ENCODE measurements around the gene PRKCA.

Gene PRKCA

DNA sequence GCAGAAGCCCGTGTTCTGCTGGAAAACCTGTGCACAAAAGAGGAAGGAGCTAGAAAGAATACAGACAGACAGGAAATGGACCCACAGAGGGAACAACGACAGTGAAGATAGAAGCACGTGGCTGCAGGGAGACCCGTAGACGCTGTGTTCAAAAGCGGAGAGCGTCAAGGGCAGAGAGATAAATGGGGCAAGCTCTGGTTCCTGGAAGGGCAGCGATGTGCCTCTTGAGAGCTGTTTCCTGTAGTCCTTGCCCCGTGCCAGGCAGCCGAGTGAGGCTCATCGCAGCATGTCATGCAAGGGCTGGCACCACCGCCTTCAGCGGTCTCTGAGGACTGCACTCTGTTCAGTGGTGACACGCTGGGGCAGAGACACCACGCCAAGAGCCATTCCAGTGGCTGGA, 488.9 kb downstream of the PRKCA start:
- DNase-seq, result no peak

GRCh38 chr17:66793814-66794213, 491.4 kb downstream of the PRKCA start:
- no peak for DNase-seq

DNA sequence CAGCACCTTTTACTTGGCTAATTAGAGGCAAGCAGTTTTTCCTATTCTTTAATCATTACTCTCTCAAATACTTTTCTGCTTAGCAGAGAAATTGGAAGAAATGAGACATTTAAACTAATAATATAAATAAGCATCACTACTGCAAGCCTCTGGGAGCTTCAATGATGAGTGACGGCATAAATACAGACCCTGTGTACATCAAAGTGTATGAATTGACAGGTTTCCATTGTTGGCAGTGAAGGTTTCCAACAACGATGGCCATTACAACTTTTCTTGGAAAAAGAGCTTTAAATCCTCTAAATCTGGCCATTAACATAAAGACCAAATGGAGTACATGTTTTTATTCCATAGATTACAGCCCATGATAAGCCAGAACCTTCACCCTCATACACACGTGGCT, 493.1 kb downstream of the PRKCA start:
- DNase-seq, result no peak

GRCh38 chr17:66799849-66800537, 497.6 kb downstream of the PRKCA start:
- DNase-seq, result no peak

GRCh38 chr17:66803474-66803951, 501.1 kb downstream of the PRKCA start:
- no peak for DNase-seq

DNA sequence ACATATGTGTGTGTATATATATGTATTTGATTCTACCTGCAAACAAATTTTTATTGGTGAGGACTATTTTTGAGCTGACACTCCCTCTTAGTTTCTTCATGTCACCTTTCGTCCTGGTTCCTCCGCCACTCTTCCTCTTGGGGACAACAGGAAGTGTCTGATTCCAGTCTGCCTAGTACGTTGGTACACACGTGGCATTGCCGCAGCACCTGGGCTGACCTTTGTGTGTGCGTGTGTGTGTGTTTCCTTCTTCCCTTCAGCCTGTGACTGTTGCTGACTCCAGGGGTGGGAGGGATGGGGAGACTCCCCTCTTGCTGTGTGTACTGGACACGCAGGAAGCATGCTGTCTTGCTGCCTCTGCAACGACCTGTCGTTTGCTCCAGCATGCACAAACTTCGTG, 503.2 kb downstream of the PRKCA start:
- no peak for DNase-seq

GRCh38 chr17:66807182-66807581, 504.8 kb downstream of the PRKCA start:
- DNase-seq, result no peak

GRCh38 chr17:66809408-66809807, 507.0 kb downstream of the PRKCA start:
- no peak for DNase-seq

- no peak for DNase-seq
Measured at GRCh38 chr17:66810951-66811682, 508.7 kb downstream of the PRKCA start.

DNA sequence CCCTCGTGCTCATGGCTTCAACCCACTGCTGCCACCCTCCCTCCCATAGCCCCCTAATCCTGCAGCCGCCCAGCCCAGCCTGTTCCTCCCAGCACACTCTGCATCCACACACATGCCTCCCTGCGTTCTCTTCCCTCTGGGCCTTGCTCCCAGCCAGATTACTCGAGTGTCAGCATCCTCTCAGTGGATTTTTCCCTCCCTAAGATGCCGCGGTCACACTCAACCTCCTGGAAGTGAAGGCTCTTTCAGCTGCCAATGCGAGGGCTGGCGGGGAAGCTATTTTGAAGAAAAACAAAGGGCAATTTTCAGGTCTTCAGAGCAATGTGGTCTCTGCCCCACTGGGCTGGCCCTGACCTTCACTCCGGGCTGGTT, 509.3 kb downstream of the PRKCA start:
- no peak for DNase-seq

DNA sequence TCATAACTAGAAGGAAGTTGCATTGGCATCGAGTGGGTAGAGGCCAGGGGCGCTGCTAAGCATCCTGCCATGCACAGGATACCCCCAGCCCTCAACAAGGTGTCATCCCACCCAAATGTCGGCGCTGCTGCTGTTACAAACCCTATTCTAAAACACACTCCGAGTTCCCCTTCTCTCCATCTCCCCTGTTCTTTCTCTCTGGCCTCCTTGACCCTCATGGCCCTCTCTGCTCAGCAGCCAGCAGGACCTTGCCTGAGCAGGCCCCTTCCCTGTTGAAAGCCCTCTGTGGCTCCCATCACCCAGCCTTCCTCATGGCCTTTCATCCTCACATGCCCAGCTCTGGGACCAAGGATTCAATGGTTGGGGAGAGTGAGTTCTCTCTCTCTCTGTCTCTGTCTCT, 510.2 kb downstream of the PRKCA start:
- no peak for DNase-seq

DNA sequence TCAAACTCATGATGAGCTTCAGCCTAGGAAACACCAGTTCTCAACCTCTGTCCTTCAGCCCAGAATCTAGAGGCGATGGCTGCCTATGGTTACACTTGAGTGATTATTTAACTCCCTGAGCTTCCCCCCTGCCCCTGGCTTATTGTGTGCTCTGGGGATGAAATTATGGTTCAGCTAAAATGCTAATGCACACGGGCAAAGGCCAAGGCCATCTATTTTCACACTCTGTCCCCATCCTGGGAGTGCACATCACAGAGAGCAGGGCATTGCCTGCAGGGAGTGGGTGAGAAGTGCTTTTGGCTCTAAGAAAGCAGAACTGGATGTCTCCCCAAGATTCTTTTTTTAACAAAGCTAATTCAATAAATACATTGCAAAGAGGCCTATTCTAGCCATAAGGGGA, 510.9 kb downstream of the PRKCA start:
- DNase-seq, result no peak

GRCh38 chr17:66814026-66814425, 511.6 kb downstream of the PRKCA start:
- DNase-seq, result no peak

DNA sequence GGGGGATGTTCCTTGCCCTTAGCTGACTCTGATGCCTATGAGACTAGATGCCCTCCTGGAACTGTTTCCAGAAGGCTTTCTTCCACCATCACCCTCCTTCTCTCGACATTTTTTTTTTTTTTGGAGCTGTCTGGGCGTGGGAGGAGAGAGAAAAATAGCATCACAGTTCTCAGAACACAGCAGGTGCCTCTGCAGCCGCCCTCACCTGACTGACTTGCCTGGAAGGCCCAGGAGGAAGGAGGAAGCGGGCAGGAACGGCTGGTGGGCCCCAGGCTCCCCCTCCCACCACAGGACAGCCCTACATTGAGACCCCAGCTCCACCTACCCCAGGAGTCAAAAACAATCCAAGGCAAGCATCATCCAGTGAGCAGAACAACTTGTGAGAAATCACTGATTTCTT, 512.2 kb downstream of the PRKCA start:
- DNase-seq, result no peak

DNA sequence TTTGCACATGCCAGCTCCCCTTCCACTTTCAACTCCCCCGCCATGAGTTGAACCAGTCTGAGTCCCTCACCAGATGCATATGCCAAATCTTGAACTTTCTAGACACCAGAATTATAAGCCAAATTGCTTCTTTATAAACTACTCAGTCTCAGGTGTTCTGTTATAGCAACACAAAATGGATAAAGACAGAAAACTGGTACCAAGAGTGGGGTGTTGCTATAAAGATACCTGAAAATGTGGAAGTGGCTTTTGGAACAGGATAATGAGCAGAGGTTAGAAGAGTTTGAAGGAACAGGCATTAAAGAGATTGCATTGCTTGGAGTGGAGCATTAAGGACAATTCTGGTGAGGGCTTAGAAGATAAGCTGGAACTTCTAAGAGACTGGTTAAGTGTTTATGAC, 515.3 kb downstream of the PRKCA start:
- no peak for DNase-seq

DNA sequence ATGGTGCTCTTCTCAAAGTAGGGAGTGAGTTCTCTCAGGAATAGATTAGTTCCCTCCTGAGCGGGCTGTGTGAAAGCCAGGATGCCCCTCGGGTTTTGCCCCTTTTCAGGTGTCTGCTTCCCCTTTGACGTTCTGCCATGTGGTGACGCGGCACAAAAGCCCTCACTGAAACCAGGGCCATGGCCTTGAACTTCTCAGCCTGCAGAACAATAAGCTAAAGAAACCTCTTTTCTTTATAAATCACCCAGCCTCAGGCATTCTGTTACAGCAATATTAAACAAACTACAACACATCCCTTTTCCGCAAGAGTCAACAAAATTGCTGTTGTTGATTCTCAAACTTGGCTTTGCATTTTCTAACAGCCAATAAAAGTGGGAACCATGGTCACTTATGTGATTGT, 517.1 kb downstream of the PRKCA start:
- no peak for DNase-seq

DNA sequence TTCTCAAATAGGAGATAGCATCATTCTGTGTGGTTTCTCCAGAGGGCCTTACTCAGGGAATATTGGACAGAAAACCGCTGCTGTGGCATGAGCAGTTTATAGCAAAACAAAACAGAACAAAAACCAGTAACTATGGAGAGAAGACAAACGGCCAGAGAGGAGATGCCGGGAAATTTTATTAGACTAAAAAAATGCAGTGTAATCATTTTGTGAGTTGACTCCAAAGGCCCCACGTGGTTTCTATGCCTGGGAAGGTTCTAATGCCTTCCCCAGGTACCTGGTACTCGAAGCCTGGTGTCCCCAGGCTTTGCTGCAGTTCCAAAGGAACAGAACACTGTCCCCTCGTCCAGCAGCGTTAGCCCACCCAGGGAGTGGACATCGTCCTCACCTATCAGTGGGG, 519.6 kb downstream of the PRKCA start:
- no peak for DNase-seq

DNA sequence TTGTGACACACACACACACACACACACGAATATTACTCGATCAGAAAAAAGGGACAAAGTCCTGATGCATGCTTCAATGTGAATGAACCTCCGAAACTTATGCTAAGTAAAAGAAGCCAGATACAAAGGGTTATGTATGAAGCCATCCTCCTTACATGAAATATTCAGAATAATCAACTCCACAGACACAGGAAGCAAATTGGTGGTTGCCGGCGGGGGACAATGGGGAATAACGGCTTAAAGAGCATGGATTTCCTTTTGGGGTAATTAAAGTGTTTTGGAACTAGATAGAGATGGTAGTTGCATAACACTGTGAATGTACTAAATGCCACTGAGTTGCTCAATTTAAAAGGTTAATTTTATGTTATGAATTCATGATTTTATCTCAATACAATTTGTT, 524.4 kb downstream of the PRKCA start:
- no peak for DNase-seq

DNA sequence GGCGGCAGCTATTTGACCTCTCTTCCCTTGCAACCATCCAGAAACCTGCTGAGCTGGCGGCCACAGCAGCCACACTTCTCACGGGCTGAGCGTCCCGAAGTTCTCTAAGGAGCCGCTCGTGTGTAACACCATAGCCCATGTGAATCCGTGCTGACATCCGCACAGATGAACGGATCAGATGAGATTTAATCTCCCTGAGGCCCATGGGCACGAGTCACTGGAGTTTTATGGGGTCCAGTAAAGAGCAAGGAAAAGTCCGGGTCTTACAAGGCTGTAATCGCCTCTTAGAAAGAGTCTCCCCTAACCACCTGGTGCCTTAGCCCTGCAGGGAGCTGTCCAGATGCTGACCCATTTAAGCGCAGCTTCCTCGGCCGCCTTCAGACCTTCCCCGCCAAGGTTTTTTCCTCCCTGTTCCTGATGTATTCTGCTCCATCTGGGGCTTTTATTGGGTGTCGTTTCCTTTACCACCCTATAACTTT, 527.0 kb downstream of the PRKCA start:
- no peak for DNase-seq

DNA sequence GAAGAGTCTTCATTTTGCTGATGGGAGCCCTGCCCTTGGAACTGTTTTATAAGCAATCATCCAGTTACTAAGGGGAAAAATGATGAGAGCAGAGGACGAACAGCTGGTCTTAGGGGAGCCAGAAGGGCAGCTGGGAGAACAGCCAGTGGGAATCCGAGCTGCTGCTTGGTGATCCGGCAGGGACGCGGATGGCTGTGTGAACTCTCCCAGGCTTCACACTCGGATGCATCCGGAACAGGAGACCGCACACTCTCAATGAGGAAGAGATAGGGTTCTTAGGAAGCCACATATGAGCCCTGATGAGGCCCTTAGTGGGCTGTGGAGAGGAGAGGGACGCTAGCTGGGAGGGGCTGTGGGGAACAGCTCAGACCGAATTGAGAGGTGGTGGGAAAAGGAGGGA, 527.5 kb downstream of the PRKCA start:
- DNase-seq, result no peak

- no peak for DNase-seq
Measured at GRCh38 chr17:66830451-66830850, 528.0 kb downstream of the PRKCA start.

DNA sequence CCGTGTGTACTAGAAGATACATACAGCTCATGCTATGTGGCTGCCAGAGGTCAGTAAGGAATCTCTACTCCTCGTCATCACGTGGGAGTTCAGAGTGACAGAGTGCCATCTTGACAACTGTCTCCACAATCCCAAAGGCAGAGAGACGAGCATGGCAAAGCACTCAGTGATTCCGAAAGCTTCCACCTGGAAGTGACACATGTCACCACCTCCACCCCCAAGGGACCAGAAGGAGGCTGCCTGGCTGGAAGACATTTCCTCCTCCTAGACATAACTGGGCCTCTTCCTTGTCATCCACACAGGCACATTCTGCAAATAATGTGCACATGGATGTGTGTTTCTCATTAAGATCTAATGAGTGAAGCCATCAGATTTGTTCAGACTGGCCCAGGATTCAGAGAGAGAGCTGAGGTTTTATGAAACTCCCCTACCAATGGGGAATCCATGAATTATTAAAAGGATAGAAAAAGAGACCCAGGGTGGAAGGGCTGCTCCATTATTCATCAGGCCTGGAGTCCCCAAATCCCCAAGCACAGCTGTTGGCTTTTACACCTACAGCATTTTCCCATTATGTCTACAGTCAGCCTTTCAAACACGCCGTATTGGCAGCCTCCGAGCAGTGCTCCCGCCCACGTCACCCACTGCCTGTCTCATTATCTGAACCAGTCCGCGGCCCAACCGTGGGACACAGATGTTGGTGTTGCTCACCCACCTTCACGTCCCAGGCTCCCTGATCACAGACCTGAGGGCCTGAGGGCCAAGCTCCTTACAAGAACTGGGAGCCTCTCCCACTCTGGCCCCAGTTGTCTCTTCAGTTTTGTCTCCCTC, 529.2 kb downstream of the PRKCA start:
- no peak for DNase-seq

- no peak for DNase-seq
Measured at GRCh38 chr17:66833201-66833600, 530.8 kb downstream of the PRKCA start.

GRCh38 chr17:66834426-66834918, 532.1 kb downstream of the PRKCA start:
- DNase-seq, result no peak
